ENCODE measurements around the gene PTGES3L. TPM values are rescaled to one million over a fixed set of nuclear protein-coding genes. Genes with fewer than 3 reads are reported as not detected.

Gene PTGES3L
- polyA plus RNA-seq, 1 of the 3 experiments (the other 2 are of a cell fraction) = 1.4 TPM

DNA sequence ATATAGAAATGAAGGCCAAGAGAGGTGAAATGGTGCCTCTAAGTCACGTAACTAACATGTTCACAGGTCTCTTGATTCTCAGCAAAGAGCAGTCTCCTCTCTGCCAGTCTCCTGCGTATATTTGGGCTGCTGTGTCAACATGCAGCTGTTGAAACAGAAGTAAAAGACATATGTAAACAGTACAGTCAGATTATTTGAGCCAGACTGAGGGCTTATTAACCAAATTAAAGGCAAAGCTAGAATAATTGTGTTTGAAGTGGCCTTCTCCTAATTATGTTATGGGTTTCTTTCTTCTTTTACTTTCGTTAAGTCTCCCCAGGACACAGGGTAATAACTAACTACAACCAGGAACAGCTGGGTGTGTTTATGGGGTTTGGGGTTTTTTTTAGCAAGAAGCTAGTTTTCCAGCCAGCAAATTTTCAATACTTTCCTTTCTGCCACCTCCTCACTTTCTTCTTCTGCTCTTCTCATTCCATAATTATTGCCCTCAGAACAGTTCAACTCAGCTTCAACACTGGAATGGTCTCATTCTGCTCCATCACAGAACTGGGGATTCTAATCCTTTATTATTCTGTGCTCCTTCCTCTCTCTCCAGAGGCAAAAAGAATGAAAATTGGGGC is 60.9 kb downstream of the PTGES3L start:
- H3K27me3 ChIP-seq (ENCODE audit: insufficient read depth) = peaks cover 34% of the 10 kb centered on the region; the same call in 1 of the 2 replicates
- TF ChIP-seq TAF1 (IDR thresholded peaks at IDR 0.05; ENCODE audit: borderline replicate concordance, low read depth, low read length) (no peak), YY1 (IDR thresholded peaks at IDR 0.05; ENCODE audit: low read depth) (no peak), SIN3A (IDR thresholded peaks at IDR 0.05; ENCODE audit: borderline replicate concordance, low read depth, low read length) (no peak), EP300 (IDR thresholded peaks at IDR 0.05; ENCODE audit: borderline replicate concordance in 1 of 2, low read depth in 1 of 2, low read length in 1 of 2) (no peak), ELF1 (IDR thresholded peaks at IDR 0.05) (no peak), EZH2phosphoT487 (IDR thresholded peaks at IDR 0.05; ENCODE audit: borderline replicate concordance, low read depth) (no peak), MXI1 (IDR thresholded peaks at IDR 0.05; ENCODE audit: low read depth, low read length) (no peak), FOXJ3 (CRISPR knock-in tag; IDR thresholded peaks at IDR 0.05) (no peak), FOSL2 (IDR thresholded peaks at IDR 0.05; ENCODE audit: borderline replicate concordance, low read depth) (no peak), TCF12 (IDR thresholded peaks at IDR 0.05) (no peak), MEF2A (IDR thresholded peaks at IDR 0.05; ENCODE audit: borderline replicate concordance, low read depth) (no peak)
- TF ChIP-seq, protein P1, sequence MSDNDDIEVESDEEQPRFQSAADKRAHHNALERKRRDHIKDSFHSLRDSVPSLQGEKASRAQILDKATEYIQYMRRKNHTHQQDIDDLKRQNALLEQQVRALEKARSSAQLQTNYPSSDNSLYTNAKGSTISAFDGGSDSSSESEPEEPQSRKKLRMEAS (IDR thresholded peaks at IDR 0.05; ENCODE audit: low read depth) = no peak
- TF ChIP-seq, protein P2, sequence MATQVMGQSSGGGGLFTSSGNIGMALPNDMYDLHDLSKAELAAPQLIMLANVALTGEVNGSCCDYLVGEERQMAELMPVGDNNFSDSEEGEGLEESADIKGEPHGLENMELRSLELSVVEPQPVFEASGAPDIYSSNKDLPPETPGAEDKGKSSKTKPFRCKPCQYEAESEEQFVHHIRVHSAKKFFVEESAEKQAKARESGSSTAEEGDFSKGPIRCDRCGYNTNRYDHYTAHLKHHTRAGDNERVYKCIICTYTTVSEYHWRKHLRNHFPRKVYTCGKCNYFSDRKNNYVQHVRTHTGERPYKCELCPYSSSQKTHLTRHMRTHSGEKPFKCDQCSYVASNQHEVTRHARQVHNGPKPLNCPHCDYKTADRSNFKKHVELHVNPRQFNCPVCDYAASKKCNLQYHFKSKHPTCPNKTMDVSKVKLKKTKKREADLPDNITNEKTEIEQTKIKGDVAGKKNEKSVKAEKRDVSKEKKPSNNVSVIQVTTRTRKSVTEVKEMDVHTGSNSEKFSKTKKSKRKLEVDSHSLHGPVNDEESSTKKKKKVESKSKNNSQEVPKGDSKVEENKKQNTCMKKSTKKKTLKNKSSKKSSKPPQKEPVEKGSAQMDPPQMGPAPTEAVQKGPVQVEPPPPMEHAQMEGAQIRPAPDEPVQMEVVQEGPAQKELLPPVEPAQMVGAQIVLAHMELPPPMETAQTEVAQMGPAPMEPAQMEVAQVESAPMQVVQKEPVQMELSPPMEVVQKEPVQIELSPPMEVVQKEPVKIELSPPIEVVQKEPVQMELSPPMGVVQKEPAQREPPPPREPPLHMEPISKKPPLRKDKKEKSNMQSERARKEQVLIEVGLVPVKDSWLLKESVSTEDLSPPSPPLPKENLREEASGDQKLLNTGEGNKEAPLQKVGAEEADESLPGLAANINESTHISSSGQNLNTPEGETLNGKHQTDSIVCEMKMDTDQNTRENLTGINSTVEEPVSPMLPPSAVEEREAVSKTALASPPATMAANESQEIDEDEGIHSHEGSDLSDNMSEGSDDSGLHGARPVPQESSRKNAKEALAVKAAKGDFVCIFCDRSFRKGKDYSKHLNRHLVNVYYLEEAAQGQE (IDR thresholded peaks at IDR 0.05; ENCODE audit: low read depth, low read length) = no peak
- H3K36me3 ChIP-seq (replicated peaks in 1 of 2; ENCODE audit: control insufficient read depth in 1 of 2, insufficient read depth in 2 of 2, low read length in 1 of 2) = no peaks in the 10 kb centered on the region
- no peaks in the 10 kb centered on the region for H3F3A ChIP-seq (replicated peaks; ENCODE audit: insufficient read depth)
- ChIA-PET POLR2A (no interaction called here), CTCF (interaction anchor here (1.2 to 2.0 kb wide), 3 partner anchors 10 to 95 kb away, joined by 3 to 8 read pairs (median 7); partner anchors contain the start of gene BECN1)
- H3K9ac ChIP-seq = no peak overlapping the region
- no peak overlapping the region for H2AFZ ChIP-seq (ENCODE audit: low read depth)
- H3K9me3 ChIP-seq = no peaks in the 10 kb centered on the region
- no peak for DNase-seq
- H3K4me1 ChIP-seq (ENCODE audit: control insufficient read depth in 1 of 2, insufficient read depth in 2 of 2, low read depth in 1 of 2, low read length in 1 of 2) = no peaks in the 10 kb centered on the region
- no peaks in the 10 kb centered on the region for H3K79me2 ChIP-seq (ENCODE audit: insufficient read depth)
- H3K27ac ChIP-seq (ENCODE audit: low read depth in 2 of 2, low read length in 1 of 2) = no peak overlapping the region
- H3K4me2 ChIP-seq = no peak overlapping the region
- H3K4me3 ChIP-seq (ENCODE audit: low read depth in 2 of 2, low read length in 1 of 2) = no peak overlapping the region
- no peaks in the 10 kb centered on the region for H4K20me1 ChIP-seq (ENCODE audit: insufficient read depth)
- WGBS (ENCODE audit: low lambda C conversion rate) = 57% methylated on average over 3 of the region's 3 CpGs
- H3K9me2 ChIP-seq = no peaks in the 10 kb centered on the region

Small RNA genes lying within 50 kb of the gene (small RNA-seq; reads per million reads assigned to genes)
- gene AARSD1 (0 to 0.40 (median 0) reads per million in 7 experiments), gene RF00561 (0 reads per million in 7 experiments)

Other genes with a start within 250 kb of the PTGES3L start
- 28.6 and 42.9 TPM in 2 replicates for gene EZH1, start 235.0 kb downstream of the PTGES3L start, polyA plus RNA-seq (2012; rRNA removed)
- 2.5 and 3.0 TPM in 2 replicates for gene RAMP2, start 218.9 kb downstream of the PTGES3L start, polyA plus RNA-seq (2012; rRNA removed)
- gene VPS25, start 206.6 kb downstream of the PTGES3L start, polyA plus RNA-seq (2012; rRNA removed) = 127 and 158 TPM in 2 replicates
- gene WNK4, start 199.5 kb downstream of the PTGES3L start, polyA plus RNA-seq (2012; rRNA removed) = 8.7 and 12.5 TPM in 2 replicates
- gene COA3, start 181.4 kb downstream of the PTGES3L start, polyA plus RNA-seq (2012; rRNA removed) = 90.5 and 103 TPM in 2 replicates
- 0.26 TPM in 1 of 2 replicates, not detected in the other for gene CNTD1, start 181.2 kb downstream of the PTGES3L start, polyA plus RNA-seq (2012; rRNA removed)
- gene BECN1, start 155.8 kb downstream of the PTGES3L start, polyA plus RNA-seq (2012; rRNA removed) = 78.0 and 97.4 TPM in 2 replicates
- 139 and 152 TPM in 2 replicates for gene PSME3, start 146.7 kb downstream of the PTGES3L start, polyA plus RNA-seq (2012; rRNA removed)
- 0.24 and 0.33 TPM in 2 replicates for gene AOC2, start 135.5 kb downstream of the PTGES3L start, polyA plus RNA-seq (2012; rRNA removed)
- 0.03 and 0.08 TPM in 2 replicates for gene AOC3, start 128.9 kb downstream of the PTGES3L start, polyA plus RNA-seq (2012; rRNA removed)
- gene G6PC1, start 79.3 kb downstream of the PTGES3L start, polyA plus RNA-seq (2012; rRNA removed) = not detected in 2 replicates
- 52.0 and 59.4 TPM in 2 replicates for gene AARSD1, start 15.6 kb downstream of the PTGES3L start, polyA plus RNA-seq (2012; rRNA removed)
- gene RUNDC1, start 485 bp upstream of the PTGES3L start, polyA plus RNA-seq (2012; rRNA removed) = 9.0 and 9.5 TPM in 2 replicates
- 4,890 and 6,383 TPM in 2 replicates for gene RPL27, start 18.3 kb upstream of the PTGES3L start, polyA plus RNA-seq (2012; rRNA removed)
- gene IFI35, start 26.7 kb upstream of the PTGES3L start, polyA plus RNA-seq (2012; rRNA removed) = 15.7 and 17.6 TPM in 2 replicates
- 157 and 170 TPM in 2 replicates for gene VAT1, start 42.3 kb upstream of the PTGES3L start, polyA plus RNA-seq (2012; rRNA removed)
- gene RND2, start 45.2 kb upstream of the PTGES3L start, polyA plus RNA-seq (2012; rRNA removed) = 8.9 and 10.5 TPM in 2 replicates
- 11.2 and 12.5 TPM in 2 replicates for gene BRCA1, start 145.3 kb upstream of the PTGES3L start, polyA plus RNA-seq (2012; rRNA removed)
- 41.4 and 62.5 TPM in 2 replicates for gene NBR1, start 191.1 kb upstream of the PTGES3L start, polyA plus RNA-seq (2012; rRNA removed)
- 0.03 and 0.12 TPM in 2 replicates for gene TMEM106A, start 231.8 kb upstream of the PTGES3L start, polyA plus RNA-seq (2012; rRNA removed)
- not detected in 2 replicates for gene CCDC200, start 248.5 kb upstream of the PTGES3L start, polyA plus RNA-seq (2012; rRNA removed)